ENCODE data around the gene BBS9. TPM values are rescaled to one million over a fixed set of nuclear protein-coding genes. Genes with fewer than 3 reads are reported as not detected.

The BBS9 gene
- total and polyA plus RNA-seq, 2 experiments from 2014 or later = 27.2 to 66.1 TPM

- TF ChIP-seq ZNF331 (CRISPR knock-in tag; IDR thresholded peaks at IDR 0.05; ENCODE audit: low read depth) (no peak), CREB1 (CRISPR knock-in tag; IDR thresholded peaks at IDR 0.05; ENCODE audit: low read depth) (no peak), EZH2 (IDR thresholded peaks at IDR 0.05; ENCODE audit: low read depth, unreplicated experiment) (no peak), ZNF114 (CRISPR knock-in tag; IDR thresholded peaks at IDR 0.05) (no peak), JUNB (IDR thresholded peaks at IDR 0.05; ENCODE audit: unreplicated experiment) (no peak), STAT1 (IDR thresholded peaks at IDR 0.05; ENCODE audit: unreplicated experiment) (no peak)
- TF ChIP-seq, protein P1, sequence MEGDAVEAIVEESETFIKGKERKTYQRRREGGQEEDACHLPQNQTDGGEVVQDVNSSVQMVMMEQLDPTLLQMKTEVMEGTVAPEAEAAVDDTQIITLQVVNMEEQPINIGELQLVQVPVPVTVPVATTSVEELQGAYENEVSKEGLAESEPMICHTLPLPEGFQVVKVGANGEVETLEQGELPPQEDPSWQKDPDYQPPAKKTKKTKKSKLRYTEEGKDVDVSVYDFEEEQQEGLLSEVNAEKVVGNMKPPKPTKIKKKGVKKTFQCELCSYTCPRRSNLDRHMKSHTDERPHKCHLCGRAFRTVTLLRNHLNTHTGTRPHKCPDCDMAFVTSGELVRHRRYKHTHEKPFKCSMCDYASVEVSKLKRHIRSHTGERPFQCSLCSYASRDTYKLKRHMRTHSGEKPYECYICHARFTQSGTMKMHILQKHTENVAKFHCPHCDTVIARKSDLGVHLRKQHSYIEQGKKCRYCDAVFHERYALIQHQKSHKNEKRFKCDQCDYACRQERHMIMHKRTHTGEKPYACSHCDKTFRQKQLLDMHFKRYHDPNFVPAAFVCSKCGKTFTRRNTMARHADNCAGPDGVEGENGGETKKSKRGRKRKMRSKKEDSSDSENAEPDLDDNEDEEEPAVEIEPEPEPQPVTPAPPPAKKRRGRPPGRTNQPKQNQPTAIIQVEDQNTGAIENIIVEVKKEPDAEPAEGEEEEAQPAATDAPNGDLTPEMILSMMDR (conservative IDR thresholded peaks at IDR 0.05; ENCODE audit: low read depth in 2 of 2) = no peak
- TF ChIP-seq, protein P2, sequence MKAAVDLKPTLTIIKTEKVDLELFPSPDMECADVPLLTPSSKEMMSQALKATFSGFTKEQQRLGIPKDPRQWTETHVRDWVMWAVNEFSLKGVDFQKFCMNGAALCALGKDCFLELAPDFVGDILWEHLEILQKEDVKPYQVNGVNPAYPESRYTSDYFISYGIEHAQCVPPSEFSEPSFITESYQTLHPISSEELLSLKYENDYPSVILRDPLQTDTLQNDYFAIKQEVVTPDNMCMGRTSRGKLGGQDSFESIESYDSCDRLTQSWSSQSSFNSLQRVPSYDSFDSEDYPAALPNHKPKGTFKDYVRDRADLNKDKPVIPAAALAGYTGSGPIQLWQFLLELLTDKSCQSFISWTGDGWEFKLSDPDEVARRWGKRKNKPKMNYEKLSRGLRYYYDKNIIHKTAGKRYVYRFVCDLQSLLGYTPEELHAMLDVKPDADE (IDR thresholded peaks at IDR 0.05) = no peak
Observed at GRCh38 chr7:33357846-33358245, 228.5 kb downstream of the BBS9 start (continued).

- peaks cover 6% of the 10 kb centered on the region; the same call in 2 of the 3 replicates for H3K36me3 Mint-ChIP-seq (ENCODE audit: low read depth)
- peaks cover 3% of the 10 kb centered on the region; the same call in 1 of the 2 replicates for H3K36me3 ChIP-seq (ENCODE audit: insufficient read depth)
- no peak overlapping the region for H3K4me2 ChIP-seq
- no peak overlapping the region for H3K27ac ChIP-seq (ENCODE audit: low read depth)
- no peaks in the 10 kb centered on the region for H3K27me3 Mint-ChIP-seq (ENCODE audit: insufficient read depth, low read depth, poor library complexity)
- no peak overlapping the region; the same call in 1 of the 2 replicates for H3K27ac Mint-ChIP-seq
- H3K9me3 Mint-ChIP-seq = no peaks in the 10 kb centered on the region; the same call in 2 of the 3 replicates
- H3K27me3 ChIP-seq (ENCODE audit: insufficient read depth) = no peaks in the 10 kb centered on the region
- no peaks in the 10 kb centered on the region for H3K4me1 ChIP-seq (ENCODE audit: insufficient read depth)
- peaks cover 2% of the 10 kb centered on the region; the same call in 1 of the 3 replicates for H3K4me1 Mint-ChIP-seq
- no peak overlapping the region for H3K4me3 Mint-ChIP-seq
- H3K4me3 ChIP-seq = no peak overlapping the region
- H3K79me2 ChIP-seq (replicated peaks; ENCODE audit: insufficient read depth) = no peaks in the 10 kb centered on the region
- H4K20me1 ChIP-seq (replicated peaks; ENCODE audit: insufficient read depth) = no peaks in the 10 kb centered on the region
- no peak for ATAC-seq
- no peaks in the 10 kb centered on the region for H3K9me2 ChIP-seq (ENCODE audit: insufficient read depth)
- H2AFZ ChIP-seq = no peak overlapping the region
- DNase-seq (ENCODE audit: low spot score) = no peak
- no peaks in the 10 kb centered on the region for H3F3A ChIP-seq (replicated peaks; ENCODE audit: low read depth)
- TF ChIP-seq ZNF331 (CRISPR knock-in tag; IDR thresholded peaks at IDR 0.05; ENCODE audit: low read depth) (no peak), ZNF114 (CRISPR knock-in tag; IDR thresholded peaks at IDR 0.05) (no peak), EZH2phosphoT487 (IDR thresholded peaks at IDR 0.05; ENCODE audit: unreplicated experiment) (no peak), STAT1 (IDR thresholded peaks at IDR 0.05; ENCODE audit: unreplicated experiment) (no peak), CREB1 (CRISPR knock-in tag; IDR thresholded peaks at IDR 0.05; ENCODE audit: low read depth) (no peak)
- TF ChIP-seq, protein P1 (conservative IDR thresholded peaks at IDR 0.05; ENCODE audit: low read depth in 2 of 2) = no peak
- TF ChIP-seq, protein P2 (IDR thresholded peaks at IDR 0.05) = no peak
- TF ChIP-seq, protein P3, sequence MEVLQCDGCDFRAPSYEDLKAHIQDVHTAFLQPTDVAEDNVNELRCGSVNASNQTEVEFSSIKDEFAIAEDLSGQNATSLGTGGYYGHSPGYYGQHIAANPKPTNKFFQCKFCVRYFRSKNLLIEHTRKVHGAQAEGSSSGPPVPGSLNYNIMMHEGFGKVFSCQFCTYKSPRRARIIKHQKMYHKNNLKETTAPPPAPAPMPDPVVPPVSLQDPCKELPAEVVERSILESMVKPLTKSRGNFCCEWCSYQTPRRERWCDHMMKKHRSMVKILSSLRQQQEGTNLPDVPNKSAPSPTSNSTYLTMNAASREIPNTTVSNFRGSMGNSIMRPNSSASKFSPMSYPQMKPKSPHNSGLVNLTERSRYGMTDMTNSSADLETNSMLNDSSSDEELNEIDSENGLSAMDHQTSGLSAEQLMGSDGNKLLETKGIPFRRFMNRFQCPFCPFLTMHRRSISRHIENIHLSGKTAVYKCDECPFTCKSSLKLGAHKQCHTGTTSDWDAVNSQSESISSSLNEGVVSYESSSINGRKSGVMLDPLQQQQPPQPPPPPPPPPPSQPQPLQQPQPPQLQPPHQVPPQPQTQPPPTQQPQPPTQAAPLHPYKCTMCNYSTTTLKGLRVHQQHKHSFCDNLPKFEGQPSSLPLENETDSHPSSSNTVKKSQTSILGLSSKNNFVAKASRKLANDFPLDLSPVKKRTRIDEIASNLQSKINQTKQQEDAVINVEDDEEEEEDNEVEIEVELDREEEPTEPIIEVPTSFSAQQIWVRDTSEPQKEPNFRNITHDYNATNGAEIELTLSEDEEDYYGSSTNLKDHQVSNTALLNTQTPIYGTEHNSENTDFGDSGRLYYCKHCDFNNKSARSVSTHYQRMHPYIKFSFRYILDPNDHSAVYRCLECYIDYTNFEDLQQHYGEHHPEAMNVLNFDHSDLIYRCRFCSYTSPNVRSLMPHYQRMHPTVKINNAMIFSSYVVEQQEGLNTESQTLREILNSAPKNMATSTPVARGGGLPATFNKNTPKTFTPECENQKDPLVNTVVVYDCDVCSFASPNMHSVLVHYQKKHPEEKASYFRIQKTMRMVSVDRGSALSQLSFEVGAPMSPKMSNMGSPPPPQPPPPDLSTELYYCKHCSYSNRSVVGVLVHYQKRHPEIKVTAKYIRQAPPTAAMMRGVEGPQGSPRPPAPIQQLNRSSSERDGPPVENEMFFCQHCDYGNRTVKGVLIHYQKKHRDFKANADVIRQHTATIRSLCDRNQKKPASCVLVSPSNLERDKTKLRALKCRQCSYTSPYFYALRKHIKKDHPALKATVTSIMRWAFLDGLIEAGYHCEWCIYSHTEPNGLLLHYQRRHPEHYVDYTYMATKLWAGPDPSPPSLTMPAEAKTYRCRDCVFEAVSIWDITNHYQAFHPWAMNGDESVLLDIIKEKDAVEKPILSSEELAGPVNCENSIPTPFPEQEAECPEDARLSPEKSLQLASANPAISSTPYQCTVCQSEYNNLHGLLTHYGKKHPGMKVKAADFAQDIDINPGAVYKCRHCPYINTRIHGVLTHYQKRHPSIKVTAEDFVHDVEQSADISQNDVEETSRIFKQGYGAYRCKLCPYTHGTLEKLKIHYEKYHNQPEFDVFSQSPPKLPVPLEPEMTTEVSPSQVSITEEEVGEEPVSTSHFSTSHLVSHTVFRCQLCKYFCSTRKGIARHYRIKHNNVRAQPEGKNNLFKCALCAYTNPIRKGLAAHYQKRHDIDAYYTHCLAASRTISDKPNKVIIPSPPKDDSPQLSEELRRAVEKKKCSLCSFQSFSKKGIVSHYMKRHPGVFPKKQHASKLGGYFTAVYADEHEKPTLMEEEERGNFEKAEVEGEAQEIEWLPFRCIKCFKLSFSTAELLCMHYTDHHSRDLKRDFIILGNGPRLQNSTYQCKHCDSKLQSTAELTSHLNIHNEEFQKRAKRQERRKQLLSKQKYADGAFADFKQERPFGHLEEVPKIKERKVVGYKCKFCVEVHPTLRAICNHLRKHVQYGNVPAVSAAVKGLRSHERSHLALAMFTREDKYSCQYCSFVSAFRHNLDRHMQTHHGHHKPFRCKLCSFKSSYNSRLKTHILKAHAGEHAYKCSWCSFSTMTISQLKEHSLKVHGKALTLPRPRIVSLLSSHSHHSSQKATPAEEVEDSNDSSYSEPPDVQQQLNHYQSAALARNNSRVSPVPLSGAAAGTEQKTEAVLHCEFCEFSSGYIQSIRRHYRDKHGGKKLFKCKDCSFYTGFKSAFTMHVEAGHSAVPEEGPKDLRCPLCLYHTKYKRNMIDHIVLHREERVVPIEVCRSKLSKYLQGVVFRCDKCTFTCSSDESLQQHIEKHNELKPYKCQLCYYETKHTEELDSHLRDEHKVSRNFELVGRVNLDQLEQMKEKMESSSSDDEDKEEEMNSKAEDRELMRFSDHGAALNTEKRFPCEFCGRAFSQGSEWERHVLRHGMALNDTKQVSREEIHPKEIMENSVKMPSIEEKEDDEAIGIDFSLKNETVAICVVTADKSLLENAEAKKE (CRISPR knock-in tag; IDR thresholded peaks at IDR 0.05) = no peak
Observed at GRCh38 chr7:33369888-33370287, 240.5 kb downstream of the BBS9 start.

Measured in GM23338 (cell line).